HG02973 (cell line): ENCODE measurements around the gene PGPEP1.
"Not testable (repeated sequence)": the region's sequence is repeated elsewhere in the genome, so short reads cannot be mapped to it uniquely, and the experiment has no call there.

Experiments
- ATAC-seq: cut with Tn5 transposase; IDR thresholded peaks from one replicate; pipeline ENCODE4 v1.9.1; 2021; ENCODE audit warnings: moderate library complexity; ENCODE audit not compliant: unreplicated experiment

Gene PGPEP1

DNA sequence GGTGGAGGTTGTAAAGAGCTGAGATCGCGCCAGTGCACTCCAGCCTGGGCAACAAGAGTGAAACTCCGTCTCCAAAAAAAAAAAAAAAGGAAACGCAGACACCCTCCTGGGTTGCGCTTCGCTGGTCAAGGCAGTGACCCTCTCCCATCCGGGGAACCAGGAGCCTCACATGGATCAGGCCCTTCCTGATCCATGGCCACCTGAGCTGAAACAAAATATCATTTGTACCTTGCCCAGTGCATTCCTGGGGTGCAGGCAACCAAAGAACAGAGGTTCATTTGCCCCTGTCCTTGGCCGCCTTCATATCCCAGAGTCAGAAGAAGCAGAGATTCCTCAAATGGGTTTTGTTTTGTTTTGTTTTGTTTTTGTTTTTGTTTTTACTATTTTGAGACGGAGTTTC lies 9.5 kb upstream of the PGPEP1 start:
- ATAC-seq = no peak

DNA sequence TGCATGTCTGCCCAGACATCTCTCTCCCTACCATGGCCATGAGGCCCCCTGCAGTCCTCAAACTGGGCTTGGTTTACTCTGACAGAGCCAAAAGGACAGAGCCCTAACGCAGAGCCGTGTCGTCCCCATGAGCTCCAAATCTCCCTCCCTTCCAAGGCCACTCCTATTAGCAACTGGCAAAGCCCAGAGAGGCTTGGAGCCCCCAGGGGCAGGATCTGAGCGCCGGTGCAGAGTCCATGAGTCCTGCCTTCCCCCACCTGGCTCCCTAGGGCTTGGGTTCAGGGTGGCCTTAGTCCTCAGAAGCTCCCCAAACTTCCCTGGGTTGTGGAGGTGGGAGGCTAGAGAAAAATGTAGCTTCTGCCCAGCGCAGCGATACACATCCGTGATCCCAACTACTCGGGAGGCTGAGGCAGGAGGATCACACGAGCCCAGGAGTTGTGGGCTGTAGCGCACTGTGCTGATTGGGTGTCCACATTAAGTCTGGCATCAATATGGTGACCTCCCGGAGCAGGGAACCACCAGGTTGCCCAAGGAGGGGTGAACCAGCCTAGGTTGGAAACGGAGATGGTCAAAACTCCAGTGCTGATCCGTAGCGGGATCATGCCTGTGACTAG lies 7.4 kb upstream of the PGPEP1 start:
- no peak for ATAC-seq

DNA sequence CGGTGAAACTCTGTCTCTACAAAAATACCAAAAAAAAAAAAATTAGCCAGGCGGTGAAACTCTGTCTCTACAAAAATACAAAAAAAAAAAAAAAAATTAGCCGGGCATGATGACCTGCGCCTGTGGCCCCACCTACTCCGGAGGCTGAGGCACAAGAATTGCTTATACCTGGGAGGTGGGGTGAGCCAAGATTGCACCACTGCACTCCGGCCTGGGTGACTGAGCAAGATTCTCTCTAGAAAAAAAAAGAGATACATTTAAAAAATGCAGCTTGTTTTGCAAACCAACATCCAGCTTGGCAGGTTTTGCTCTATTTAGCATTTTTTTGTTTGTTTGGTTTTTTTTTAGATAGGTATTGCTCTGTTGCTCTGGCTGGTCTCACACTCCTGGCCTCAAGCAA lies 6.7 kb upstream of the PGPEP1 start:
- no peak for ATAC-seq

DNA sequence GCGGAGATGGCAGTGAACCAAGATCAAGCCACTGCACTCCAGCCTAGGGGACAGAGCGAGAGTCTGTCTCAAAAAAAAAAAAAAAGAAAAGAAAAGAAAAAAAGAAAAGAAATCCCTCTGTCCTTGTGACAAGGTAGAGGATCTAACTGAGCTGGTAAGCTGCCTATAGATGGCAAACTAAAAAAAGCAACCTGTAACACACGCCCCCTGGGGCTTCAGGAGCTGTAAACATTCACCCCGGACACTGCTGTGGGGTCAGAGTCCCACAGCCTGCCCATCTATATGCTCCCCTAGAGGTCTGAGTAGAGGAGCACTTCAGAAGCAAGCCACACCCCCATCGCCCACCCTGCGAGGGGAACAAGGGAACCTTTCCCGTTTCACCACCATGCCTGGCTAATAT lies 4.3 kb upstream of the PGPEP1 start:
- ATAC-seq = no peak

DNA sequence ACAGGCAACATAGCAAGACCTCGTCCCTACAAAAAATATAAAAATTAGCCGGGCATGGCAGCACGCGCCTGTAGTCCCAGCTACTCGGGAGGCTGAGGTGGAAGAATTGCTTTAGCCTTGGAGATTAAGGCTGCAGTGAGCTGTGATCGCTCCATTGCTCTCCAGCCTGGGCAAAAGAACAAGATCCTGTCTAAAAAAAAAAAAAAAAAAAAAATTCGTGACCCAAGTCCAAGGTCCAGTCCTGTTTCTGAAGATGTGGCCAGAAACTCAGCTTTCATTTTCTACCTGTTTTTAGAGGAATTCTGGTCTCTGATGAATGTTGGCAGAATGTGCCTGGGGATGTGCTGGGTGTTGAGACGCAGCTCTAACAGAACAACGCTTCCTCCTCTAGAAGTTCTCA lies 1.9 kb upstream of the PGPEP1 start:
- ATAC-seq = no peak

DNA sequence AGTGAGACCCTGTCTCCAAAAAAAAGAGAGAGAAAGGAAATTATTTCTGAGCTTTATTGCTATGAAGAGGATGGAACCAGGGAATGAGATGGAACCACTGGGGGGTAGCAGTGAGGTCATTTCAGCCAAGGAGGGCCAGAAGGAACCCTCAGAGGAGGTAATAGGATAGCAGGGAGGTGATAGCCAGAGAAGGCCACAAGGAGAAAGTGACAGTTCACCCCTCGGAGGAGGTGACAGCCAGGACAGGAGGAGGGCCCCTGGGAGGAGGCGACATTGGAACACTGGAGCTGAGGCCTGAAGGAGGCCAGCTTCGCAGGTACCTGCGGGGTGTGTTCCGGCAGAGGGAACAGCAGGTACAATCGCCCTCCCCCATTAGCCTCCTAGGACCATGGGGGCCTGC lies 675 bp upstream of the PGPEP1 start:
- no peak for ATAC-seq

DNA sequence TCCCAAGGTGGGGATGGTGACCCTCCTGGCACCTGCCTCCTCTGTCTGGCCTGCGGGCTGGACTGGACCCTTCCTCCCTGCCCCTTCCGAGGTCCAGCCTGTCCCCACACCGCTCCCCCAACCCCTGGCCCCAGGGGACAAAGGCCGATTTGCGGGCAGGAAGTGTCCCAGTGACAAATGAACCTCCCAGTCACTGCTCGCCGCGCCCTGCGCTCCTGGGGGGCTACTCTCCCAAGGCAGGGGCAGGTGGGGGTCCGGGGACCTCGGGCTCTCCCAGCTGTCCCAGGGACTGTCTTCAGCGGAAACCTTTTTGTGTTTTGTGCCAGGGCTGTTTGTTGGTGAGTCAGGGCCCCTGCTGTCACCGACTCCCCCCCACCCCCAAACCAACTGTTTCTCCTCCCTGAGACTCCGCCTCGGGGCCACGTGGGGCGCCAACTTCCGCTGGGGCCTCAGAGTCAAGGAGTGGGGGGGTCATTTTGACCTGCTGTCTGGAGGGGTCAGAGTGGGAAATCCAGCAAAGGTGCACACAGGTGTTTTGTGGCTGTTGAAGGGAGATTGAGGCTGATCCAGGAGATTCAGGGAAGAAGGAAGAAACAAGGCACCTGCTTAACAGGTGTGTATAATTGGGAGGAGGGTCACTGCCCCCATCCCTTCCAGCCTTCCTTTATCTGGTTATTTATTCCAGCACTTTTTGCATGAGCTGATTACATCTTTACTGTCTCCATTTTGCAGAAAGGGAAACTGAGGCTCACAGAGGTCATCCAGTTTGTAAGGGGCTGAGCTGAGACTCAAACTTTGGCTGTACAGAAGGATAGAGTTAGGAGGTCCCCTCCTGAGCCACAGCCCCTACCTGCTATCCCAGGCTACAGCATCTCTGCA lies 831 bp downstream of the PGPEP1 start:
- ATAC-seq = peak; percentile 48

DNA sequence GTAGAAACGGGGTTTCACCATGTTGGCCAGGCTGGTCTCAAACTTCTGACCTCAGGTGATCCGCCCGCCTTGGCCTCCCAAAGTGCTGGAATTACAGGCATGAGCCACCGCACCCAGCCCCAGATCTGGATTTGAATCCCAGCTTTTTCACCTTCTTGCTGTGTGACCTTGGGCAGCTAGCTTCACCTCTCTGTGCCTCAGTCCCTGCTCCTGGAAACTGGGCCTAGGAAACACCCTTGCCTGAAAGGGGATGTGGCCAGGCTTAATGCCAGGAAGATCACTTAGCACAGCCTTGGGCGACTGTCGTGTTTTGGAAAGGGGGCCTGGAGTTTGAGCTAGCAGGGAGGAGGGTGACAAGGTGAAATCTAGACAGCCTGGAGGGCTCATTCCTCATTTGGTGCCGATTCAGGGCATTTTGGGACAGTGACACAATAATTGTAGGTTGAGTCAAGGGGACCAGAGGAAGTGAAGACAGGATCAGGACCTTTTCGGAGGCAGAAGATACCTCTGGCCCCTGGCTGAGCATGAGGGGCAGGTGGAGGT lies 1.8 kb downstream of the PGPEP1 start:
- no peak for ATAC-seq

DNA sequence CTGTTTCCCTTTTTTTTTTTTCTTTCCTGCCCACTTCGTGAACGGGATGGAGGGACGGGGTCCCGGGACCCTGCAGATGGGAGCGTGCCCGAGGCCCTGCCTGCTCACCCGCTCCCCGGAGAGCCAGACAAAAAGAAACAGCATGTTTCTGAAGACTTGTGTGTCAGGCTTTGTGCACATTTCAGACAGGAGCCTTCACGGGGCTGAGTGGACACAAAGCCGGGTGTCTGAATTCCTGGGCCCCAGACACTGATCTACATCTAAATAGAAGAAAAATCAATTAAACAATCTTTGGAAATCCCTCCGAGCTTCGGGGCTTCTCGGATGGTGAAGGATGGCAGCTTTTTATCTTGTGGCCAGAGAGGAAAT lies 4.2 kb downstream of the PGPEP1 start:
- no peak for ATAC-seq

DNA sequence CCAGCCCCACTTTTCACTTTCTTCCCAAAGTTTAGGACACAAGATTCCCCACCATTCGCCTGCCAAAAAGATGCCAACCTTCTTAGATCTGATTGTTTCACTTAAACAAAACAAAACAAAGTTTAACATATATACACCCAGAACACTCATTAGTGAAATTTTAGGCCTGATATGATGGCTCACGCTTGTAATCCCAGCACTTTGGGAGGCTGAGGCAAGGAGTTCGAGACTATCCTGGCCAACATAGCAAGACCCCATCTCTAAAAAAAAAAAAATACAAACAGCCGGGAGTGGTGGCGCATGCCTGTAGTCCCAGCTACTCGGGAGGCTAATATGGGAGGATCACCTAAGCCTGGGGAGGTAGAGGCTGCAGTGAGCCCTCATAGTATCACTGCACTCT lies 4.9 kb downstream of the PGPEP1 start:
- ATAC-seq = no peak

DNA sequence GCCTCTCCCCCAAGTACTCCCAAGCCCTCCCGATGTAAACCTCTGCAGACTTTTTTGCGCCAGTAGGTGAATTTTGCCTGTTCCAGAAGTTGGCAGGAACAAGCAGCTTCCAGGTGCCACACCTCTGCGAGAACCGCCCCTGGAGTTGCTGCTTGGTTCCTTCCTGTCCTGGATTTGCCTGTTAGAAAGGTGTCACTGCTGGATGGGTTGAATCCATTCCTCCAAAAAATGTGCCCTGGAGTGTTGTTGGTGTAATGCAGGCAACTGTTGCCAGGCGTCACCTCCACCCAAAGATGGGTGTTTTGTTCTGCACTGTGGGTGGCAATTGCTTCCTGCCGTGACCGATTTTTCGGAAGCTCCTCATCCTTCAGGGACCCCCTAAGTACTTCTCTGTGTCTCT lies 5.7 kb downstream of the PGPEP1 start:
- no peak for ATAC-seq

DNA sequence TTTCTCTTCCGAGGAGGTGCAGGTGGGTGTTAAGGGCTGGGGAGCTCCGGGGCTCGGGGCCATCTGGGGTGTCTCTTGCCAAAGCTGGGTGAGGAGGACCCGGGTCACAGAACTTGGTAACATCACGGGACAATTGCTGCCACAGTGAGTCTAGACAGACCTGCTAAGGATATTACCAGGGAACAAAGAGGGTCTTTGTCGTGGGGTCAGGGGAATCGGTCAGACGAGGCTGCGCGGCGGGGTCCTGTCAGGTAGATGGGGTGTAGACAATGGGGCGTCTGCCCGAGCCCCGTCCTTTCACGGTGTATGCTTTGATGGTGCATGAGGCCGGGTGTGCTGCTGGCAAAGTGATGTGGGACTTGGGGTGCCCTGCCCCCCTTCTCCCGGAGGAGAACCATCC lies 7.8 kb downstream of the PGPEP1 start:
- ATAC-seq = no peak

DNA sequence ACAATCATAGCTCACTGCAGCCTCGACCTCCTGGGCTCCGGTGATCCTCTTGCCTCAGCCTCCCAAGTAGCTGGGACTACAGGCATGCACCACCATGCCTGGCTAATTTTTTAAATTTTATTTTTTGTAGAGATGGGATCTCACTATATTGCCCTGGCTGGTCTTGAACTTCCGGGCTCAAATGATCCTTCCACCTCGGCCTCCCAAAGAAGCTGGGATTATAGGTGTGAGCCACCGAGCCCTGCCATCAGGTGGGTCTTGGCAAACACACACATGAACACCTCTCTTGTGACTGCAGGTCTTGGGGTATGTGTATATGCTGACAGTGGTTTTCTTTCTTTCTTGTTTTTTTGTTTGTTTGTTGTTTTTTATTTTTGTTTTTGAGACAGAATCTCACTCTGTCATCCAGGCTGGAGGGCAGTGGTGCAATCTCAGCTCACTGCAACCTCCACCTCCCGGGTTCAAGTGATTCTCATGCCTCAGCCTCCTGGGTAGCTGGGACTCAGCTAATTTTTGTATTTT lies 8.5 kb downstream of the PGPEP1 start:
- ATAC-seq = not testable (repeated sequence)

DNA sequence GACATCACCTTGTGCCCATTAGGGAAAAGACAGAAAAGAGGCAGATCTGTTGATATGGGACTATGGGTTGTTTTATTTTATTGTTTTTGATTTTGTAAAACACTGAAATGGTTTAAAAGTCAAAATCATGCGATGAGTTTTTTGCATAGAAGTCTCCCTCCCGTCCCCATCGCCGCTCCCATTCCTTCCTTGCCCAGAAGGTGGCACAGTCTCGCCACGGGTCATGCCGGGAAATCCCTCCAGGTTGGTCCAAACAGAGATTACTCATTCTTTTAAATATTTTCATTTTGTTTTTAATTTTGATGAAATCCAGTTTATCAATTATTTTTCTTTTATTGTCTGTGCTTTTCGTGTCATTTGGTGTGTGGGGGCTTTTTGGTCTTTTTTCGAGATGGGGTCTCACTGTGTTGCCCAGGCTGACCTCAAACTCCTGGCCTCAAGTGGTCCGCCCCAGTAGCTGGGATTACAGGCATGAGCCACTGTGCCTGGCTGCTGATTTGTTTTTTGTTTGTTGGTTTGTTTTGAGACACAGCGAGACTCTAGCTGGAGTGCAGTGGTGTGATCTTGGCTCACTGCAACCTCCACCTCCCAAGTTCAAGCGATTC lies 9.2 kb downstream of the PGPEP1 start:
- no peak for ATAC-seq

DNA sequence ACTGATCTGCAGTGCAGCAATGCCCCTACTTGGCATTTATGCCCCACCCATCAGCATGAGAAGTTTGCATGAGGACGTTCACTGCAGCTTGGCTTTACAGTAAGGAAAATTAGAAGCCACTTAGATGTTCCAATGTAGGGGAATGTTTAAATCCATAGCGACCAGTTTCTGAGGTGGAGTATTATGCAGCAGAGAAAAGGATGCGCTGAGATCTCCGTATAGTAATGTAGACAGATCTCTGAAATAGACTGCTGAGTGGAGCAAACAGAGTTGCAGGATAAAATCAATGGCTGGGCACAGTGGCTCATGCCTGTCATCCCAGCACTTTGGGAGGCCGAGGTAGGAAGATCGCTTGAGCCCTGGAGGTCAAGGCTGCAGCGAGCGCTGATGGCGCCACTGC lies 10.1 kb downstream of the PGPEP1 start:
- no peak for ATAC-seq

DNA sequence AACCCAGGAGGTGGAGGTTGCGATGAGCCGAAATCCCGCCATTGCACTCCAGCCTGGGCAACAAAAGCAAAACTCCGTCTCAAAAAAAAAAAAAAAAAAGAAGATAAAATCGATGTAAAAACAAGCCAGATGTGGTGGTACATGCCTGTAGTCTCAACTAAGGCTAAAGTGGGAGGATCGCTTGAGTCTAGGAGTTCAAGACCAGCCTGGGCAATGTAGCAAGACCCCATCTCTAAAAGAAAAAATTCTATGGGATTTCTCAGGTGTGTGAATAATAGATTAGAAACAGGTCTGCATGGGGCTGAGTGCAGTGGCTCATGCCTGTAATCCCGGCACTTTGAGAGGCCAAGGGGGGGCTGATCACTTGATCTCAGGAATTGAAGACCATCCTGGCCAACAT lies 11.1 kb downstream of the PGPEP1 start:
- no peak for ATAC-seq

DNA sequence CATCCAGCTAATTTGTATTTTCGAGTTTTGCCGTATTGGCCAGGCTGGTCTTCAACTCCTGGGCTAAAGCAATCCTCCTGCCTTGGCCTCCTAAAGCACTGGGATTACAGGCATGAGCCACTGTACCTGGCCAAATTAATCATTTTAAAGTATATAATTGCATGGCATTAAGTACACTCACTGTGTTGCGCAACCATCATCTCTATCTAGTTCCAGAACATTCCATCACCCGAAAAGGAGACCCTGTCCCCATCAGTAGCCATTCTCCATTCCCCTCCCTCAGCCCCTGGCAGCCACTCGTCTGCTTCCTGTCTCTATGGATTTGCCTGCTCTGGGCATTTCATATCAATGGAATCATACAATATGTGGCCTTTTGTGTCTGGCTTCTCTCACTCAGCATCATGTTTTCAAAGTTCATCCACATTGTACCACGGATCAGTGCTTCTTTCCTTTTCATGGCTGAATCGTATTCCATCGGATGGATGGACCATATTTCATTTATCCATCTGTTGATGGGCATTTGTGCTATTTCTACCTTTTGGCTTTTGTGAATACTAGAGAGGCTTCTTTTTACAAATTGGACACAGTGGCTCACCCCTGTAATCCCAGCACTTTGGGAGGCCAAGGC lies 13.1 kb downstream of the PGPEP1 start:
- no peak for ATAC-seq

DNA sequence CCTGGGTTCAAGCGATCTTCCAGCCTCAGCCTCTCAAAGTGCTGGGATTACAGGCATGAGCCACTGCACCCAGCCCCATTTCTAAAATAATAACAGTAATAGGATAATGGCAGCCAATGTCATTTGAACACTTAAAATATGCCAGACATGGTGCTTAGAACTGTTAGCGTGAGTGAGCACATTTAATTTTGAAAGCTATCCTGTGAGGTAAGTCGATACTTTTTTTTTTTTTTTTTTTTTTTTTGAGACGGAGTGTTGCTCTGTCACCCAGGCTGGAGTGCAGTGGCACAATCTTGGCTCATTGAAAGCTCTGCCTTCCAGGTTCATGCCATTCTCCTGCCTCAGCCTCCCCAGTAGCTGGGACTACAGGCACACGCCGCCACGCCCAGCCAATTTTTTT lies 14.3 kb downstream of the PGPEP1 start:
- ATAC-seq = not testable (repeated sequence)

DNA sequence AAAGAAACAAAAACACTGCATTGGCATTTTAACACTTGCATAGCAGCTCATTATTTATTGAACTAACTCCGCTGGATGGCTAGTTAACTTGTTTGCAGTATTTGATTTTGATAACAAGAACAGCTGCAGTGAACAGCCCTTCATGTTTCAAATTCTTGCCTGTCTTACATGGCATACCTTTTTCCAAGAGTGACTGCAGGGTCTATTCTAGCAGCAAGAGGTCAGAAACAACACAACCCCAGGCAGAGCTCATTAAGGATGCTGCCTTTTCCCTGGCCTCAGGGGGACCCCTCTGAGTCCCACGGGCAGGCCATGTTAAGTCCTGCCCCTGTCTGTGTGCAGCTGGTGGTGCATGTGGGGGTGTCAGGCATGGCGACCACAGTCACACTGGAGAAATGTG lies 16.6 kb downstream of the PGPEP1 start:
- ATAC-seq = no peak

DNA sequence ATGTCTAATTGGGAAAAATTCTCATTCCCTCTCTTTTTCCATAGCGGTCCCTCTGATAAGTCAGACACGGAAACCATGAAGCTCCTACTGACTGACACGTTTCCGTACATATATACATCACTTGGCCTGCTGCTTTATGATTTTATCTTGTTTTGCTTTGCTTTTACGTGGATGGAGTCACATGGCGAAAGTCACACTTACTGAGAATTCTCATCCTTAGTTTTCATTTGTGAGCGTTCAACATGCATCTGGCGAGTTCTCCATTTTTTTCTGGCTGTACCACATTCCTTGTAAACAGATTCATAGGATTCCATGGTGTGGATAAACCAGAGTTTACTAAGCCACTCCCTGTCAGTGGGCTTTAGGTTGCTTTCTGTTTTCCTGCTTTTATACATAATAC lies 21.2 kb downstream of the PGPEP1 start:
- ATAC-seq = no peak

DNA sequence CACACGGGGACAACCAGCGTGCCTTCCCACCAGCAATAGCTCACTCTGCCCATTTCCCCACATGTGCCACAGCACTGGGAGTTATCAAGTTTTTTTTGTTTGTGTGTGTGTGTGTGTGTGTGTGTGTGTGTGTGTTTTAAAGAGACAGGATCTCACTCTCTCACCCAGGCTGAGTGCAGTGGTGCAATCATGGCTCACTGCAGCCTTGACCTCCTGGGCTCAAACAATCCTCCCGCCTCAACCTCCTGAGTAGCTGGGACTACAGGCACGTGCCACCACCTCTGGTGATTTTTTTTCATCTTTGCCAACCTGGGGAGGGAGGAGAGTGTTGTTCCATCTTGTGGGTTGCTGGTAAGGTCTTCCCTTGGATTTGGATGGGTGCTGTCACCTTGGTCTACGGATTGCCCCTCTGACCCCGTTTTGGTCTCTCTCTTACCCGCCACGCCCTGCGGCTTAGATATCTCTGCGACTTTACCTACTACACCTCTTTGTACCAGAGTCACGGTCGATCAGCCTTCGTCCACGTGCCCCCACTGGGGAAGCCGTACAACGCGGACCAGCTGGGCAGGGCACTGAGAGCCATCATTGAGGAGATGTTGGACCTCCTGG lies 22.6 kb downstream of the PGPEP1 start:
- no peak for ATAC-seq
